MM.1S (cell line): Measurements from ENCODE around the gene FBXO24.

Experiments
- CTCF ChIP-seq: fragments of 300-600 bp; sonication (generic); IDR thresholded peaks from 2 replicates; pipeline ENCODE4 v1.5.1; 2016; ENCODE audit warnings: antibody characterized with exemption, low read length, mixed read lengths
- EZH2 ChIP-seq: fragments of 300-600 bp; sonication (generic); optimal IDR thresholded peaks from 2 replicates; pipeline ENCODE3; 2017; ENCODE audit warnings: low read depth, mild to moderate bottlenecking, antibody characterized with exemption, low read length, mixed read lengths
- EZH2phosphoT487 ChIP-seq: fragments of 300-600 bp; sonication (generic); IDR thresholded peaks from 2 replicates; pipeline ENCODE4 v1.6.1; 2018; ENCODE audit warnings: antibody characterized with exemption, low read length

DNA sequence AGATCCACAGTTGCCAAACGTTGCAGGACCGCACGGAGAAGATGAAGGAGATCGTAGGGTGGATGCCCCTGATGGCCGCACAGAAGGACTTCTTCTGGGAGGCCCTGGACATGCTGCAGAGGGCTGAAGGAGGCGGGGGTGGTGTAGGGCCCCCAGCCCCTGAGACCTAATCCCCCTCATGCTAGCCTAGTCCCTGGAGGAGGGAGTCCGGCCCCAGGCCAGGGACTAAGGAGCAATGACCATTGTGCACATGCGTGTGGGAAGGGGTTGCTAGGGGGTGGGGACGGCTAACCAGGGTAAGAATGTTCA lies 14.6 kb downstream of the FBXO24 start:
- no peak for TF ChIP-seq CTCF
- no peak for TF ChIP-seq EZH2phosphoT487
- TF ChIP-seq EZH2, result no peak
